Measurements from ENCODE around the gene SLC12A7. TPM values are rescaled to one million over a fixed set of nuclear protein-coding genes. Genes with fewer than 3 reads are reported as not detected.

Gene SLC12A7
- total and polyA plus RNA-seq, 9 of the 15 experiments (the other 6 are each of a cell fraction or from before 2014, with no cell fraction given): 0.01 to 3.1 (median 0.56) TPM

GRCh38 chr5:1067141-1068121 is 44.4 kb downstream of the SLC12A7 start (continued):
- TF ChIP-seq HDAC1 (IDR thresholded peaks at IDR 0.05) (peak in 1 of 2 experiments; percentile 66; a peak in 1 of 4 replicates), ZNF830 (CRISPR knock-in tag; IDR thresholded peaks at IDR 0.05) (no peak), PCBP1 (IDR thresholded peaks at IDR 0.05; ENCODE audit: low read depth, low read length, poor library complexity, severe bottlenecking) (no peak), SMARCE1 (IDR thresholded peaks at IDR 0.05) (peak; percentile 91), FOXK1 (CRISPR knock-in tag; IDR thresholded peaks at IDR 0.05; ENCODE audit: borderline replicate concordance) (0 out of 2 replicates have a peak, but pooled peaks have one; percentile 17), ZBTB9 (CRISPR knock-in tag; IDR thresholded peaks at IDR 0.05) (peak; percentile 88; the same call in 1 of the 2 replicates), MEF2D (tag; conservative IDR thresholded peaks at IDR 0.05; ENCODE audit: low read depth) (no peak), NONO (IDR thresholded peaks at IDR 0.05; ENCODE audit: low read depth in 2 of 2, low read length in 1 of 2) (peak in 1 of 2 experiments; percentile 90; a peak in 1 of 4 replicates), ZBTB2 (IDR thresholded peaks at IDR 0.05) (peak; percentile 61; the same call in 1 of the 2 replicates), RBBP5 (IDR thresholded peaks at IDR 0.05; ENCODE audit: borderline replicate concordance, insufficient read depth, low read length, poor library complexity, severe bottlenecking) (peak; percentile 56), HDAC6 (IDR thresholded peaks at IDR 0.05; ENCODE audit: low read depth, low read length) (no peak), PML (IDR thresholded peaks at IDR 0.05; ENCODE audit: low read length) (peak; percentile 89), ZNF584 (CRISPR knock-in tag; IDR thresholded peaks at IDR 0.05; ENCODE audit: low read depth) (peak; percentile 89), RBM34 (IDR thresholded peaks at IDR 0.05; ENCODE audit: borderline replicate concordance, insufficient read depth, low read length) (no peak), CREB3L1 (IDR thresholded peaks at IDR 0.05; ENCODE audit: borderline replicate concordance, low read depth) (peak; percentile 40; the same call in 1 of the 2 replicates), RNF2 (IDR thresholded peaks at IDR 0.05) (peak; percentile 64), NCOA2 (IDR thresholded peaks at IDR 0.05; ENCODE audit: partially characterized antibody in 2 of 2) (no peak), TARDBP (IDR thresholded peaks at IDR 0.05) (peak; percentile 96), CXXC5 (CRISPR knock-in tag; IDR thresholded peaks at IDR 0.05) (peak; percentile 99), ATF7 (IDR thresholded peaks at IDR 0.05) (peak; percentile 49; the same call in 1 of the 2 replicates), CBX1 (IDR thresholded peaks at IDR 0.05; ENCODE audit: low read depth) (no peak), HMGN3 (IDR thresholded peaks at IDR 0.05; ENCODE audit: borderline replicate concordance, extremely low read depth, insufficient read length, low read depth, low read length) (peak; percentile 97), EP300 (IDR thresholded peaks at IDR 0.05; ENCODE audit: low read length) (peak; percentile 86), ZNF766 (CRISPR knock-in tag; conservative IDR thresholded peaks at IDR 0.05) (peak; percentile 94)

All from K562 (cell line).